IMR-90 (cell line): ENCODE results near the gene RENBP. TPM values are rescaled to one million over a fixed set of nuclear protein-coding genes. Genes with fewer than 3 reads are reported as not detected.

Experiments
- ATAC-seq: fragments of 200-7000 bp; cut with Tn5 transposase; 2 replicates; pipeline ENCODE4 v1.9.1; 2020; ENCODE audit warnings: low read depth, mild to moderate bottlenecking, moderate library complexity
- BruUV-seq: library from RNA; stranded (reverse); fragments of 400-500 nt; replicated peaks from 2 replicates; lab custom pipeline; 2021; lab: Mats Ljungman, UMichigan
- CTCF ChIA-PET: fragments of 300-600 bp; formaldehyde crosslinking; extraction: SDS; loops from one replicate; lab custom pipeline; 2021; ENCODE audit warnings: antibody characterized with exemption; lab: Yijun Ruan, JAX
- POLR2A ChIA-PET: fragments of 300-600 bp; sonication (Branson Sonifier 250); formaldehyde crosslinking; loops from one replicate; lab custom pipeline; 2022; ENCODE audit warnings: antibody characterized with exemption; ENCODE audit not compliant: unreplicated experiment; lab: Charles Lee
- DNase-seq: peaks from one replicate; pipeline ENCODE4 v3.0.0; 2013
- H2AFZ ChIP-seq: replicated peaks from 2 replicates; pipeline ENCODE3; 2013; ENCODE audit warnings: low read length, mild to moderate bottlenecking; ENCODE audit not compliant: poor library complexity
- H2AK5ac ChIP-seq: 2 replicates; pipeline ENCODE4 v1.6.1; 2013; ENCODE audit warnings: low read depth, low read length, inconsistent platforms
- H2AK9ac ChIP-seq: replicated peaks from 2 replicates; pipeline ENCODE3; 2013; ENCODE audit warnings: mild to moderate bottlenecking, low read depth, low read length, moderate library complexity; ENCODE audit not compliant: poor library complexity
- H2BK120ac ChIP-seq: 2 replicates; pipeline ENCODE4 v1.6.1; 2013; ENCODE audit warnings: low read depth, low read length, inconsistent platforms
- H2BK15ac ChIP-seq: 3 replicates; pipeline ENCODE4 v1.6.1; 2013; ENCODE audit warnings: low read depth, low read length, inconsistent platforms
- H2BK20ac ChIP-seq: 2 replicates; pipeline ENCODE4 v1.6.1; 2013; ENCODE audit warnings: low read depth, mild to moderate bottlenecking, inconsistent platforms, low read length, moderate library complexity
- H2BK5ac ChIP-seq: 2 replicates; pipeline ENCODE4 v1.6.1; 2013; ENCODE audit warnings: mild to moderate bottlenecking, low read depth, low read length, inconsistent platforms; ENCODE audit not compliant: poor library complexity, severe bottlenecking
- H3K14ac ChIP-seq: replicated peaks from 2 replicates; pipeline ENCODE4 v1.6.1; 2013; ENCODE audit warnings: low read depth, low read length, inconsistent platforms
- H3K18ac ChIP-seq: 2 replicates; pipeline ENCODE4 v1.6.1; 2013; ENCODE audit warnings: low read depth, low read length, control low read depth
- H3K23ac ChIP-seq: 2 replicates; pipeline ENCODE4 v1.6.1; 2013; ENCODE audit warnings: low read depth, low read length, inconsistent platforms
- H3K27ac ChIP-seq: 2 replicates; pipeline ENCODE4 v1.5.1; 2013; ENCODE audit warnings: mild to moderate bottlenecking, control low read depth, low read length; ENCODE audit not compliant: insufficient read depth
- H3K27me3 ChIP-seq: 2 replicates; pipeline ENCODE4 v1.6.1; 2013; ENCODE audit warnings: low read length; ENCODE audit not compliant: control insufficient read depth, insufficient read depth
- H3K36me3 ChIP-seq: 2 replicates; pipeline ENCODE4 v1.6.1; 2013; ENCODE audit warnings: low read length, mixed read lengths; ENCODE audit not compliant: control insufficient read depth, insufficient read depth
- H3K4ac ChIP-seq: 2 replicates; pipeline ENCODE4 v1.6.1; 2013; ENCODE audit warnings: low read depth, low read length, inconsistent platforms
- H3K4me1 ChIP-seq: 2 replicates; pipeline ENCODE4 v1.6.1; 2013; ENCODE audit warnings: low read length, mixed read lengths; ENCODE audit not compliant: control insufficient read depth, insufficient read depth
- H3K4me2 ChIP-seq: 2 replicates; pipeline ENCODE4 v1.6.1; 2013; ENCODE audit warnings: low read depth, mild to moderate bottlenecking, control low read depth, low read length, moderate library complexity
- H3K4me3 ChIP-seq: 2 replicates; pipeline ENCODE4 v1.5.1; 2013; ENCODE audit warnings: low read depth, mild to moderate bottlenecking, control low read depth, low read length, moderate library complexity; ENCODE audit not compliant: insufficient read depth
- H3K56ac ChIP-seq: 2 replicates; pipeline ENCODE4 v1.6.1; 2013; ENCODE audit warnings: low read length, inconsistent platforms; ENCODE audit not compliant: insufficient read depth; ENCODE audit errors: extremely low read depth
- H3K79me1 ChIP-seq, 2 experiments: 2 replicates each; pipeline ENCODE4 v1.6.1; 2013; ENCODE audit warnings: low read length in 2 of 2, inconsistent platforms in 1 of 2, low read depth in 1 of 2
- H3K9ac ChIP-seq: 2 replicates; pipeline ENCODE4 v1.6.1; 2013; ENCODE audit warnings: low read depth, low read length, control low read depth
- H3K9me1 ChIP-seq: 2 replicates; pipeline ENCODE4 v1.6.1; 2013; ENCODE audit warnings: low read length, inconsistent platforms; ENCODE audit not compliant: insufficient read depth
- H3K9me3 ChIP-seq: 2 replicates; pipeline ENCODE4 v1.6.1; 2013; ENCODE audit warnings: low read length; ENCODE audit not compliant: control insufficient read depth, insufficient read depth
- H4K20me1 ChIP-seq: 2 replicates; pipeline ENCODE4 v1.6.1; 2013; ENCODE audit warnings: low read length, inconsistent platforms; ENCODE audit not compliant: insufficient read depth
- H4K5ac ChIP-seq: 2 replicates; pipeline ENCODE4 v1.6.1; 2013; ENCODE audit warnings: mild to moderate bottlenecking, low read depth, low read length, control low read depth
- H4K8ac ChIP-seq, 2 experiments: 2 replicates each; pipeline ENCODE4 v1.6.1; 2013; ENCODE audit warnings: low read depth in 2 of 2, low read length in 2 of 2, control low read depth in 1 of 2, inconsistent platforms in 1 of 2
- H4K91ac ChIP-seq: 2 replicates; pipeline ENCODE4 v1.6.1; 2013; ENCODE audit warnings: low read depth, low read length, inconsistent platforms; ENCODE audit not compliant: insufficient read depth
- BHLHE40 ChIP-seq: fragments of 150-350 bp; IDR thresholded peaks from 2 replicates; pipeline ENCODE4 v1.6.1; 2016; ENCODE audit warnings: mild to moderate bottlenecking, low read depth, low read length
- CEBPB ChIP-seq: IDR thresholded peaks from 2 replicates; pipeline ENCODE4 v1.6.1; 2012; ENCODE audit warnings: low read depth, low read length, improper control_type of control experiment
- CHD1 ChIP-seq: IDR thresholded peaks from 2 replicates; pipeline ENCODE4 v1.6.1; 2012; ENCODE audit warnings: low read depth, low read length, improper control_type of control experiment
- CTCF ChIP-seq: conservative IDR thresholded peaks from 2 replicates; pipeline ENCODE4 v1.5.1; 2012; ENCODE audit warnings: mild to moderate bottlenecking, low read depth, low read length, improper control_type of control experiment
- ELK1 ChIP-seq: fragments of 150-350 bp; IDR thresholded peaks from 2 replicates; pipeline ENCODE4 v1.6.1; 2016; ENCODE audit warnings: low read depth, mild to moderate bottlenecking, low read length, moderate library complexity, borderline replicate concordance
- FOS ChIP-seq: fragments of 150-350 bp; IDR thresholded peaks from 2 replicates; pipeline ENCODE4 v1.6.1; 2016; ENCODE audit warnings: low read depth, low read length
- MAFK ChIP-seq: IDR thresholded peaks from 2 replicates; pipeline ENCODE4 v1.6.1; 2012; ENCODE audit warnings: low read depth, low read length, improper control_type of control experiment
- MAZ ChIP-seq: IDR thresholded peaks from 2 replicates; pipeline ENCODE4 v1.6.1; 2012; ENCODE audit warnings: low read depth, mild to moderate bottlenecking, low read length, improper control_type of control experiment, moderate library complexity, borderline replicate concordance
- MXI1 ChIP-seq: IDR thresholded peaks from 2 replicates; pipeline ENCODE4 v1.6.1; 2012; ENCODE audit warnings: low read depth, mild to moderate bottlenecking, low read length, moderate library complexity, borderline replicate concordance
- NFE2L2 ChIP-seq: fragments of 150-350 bp; IDR thresholded peaks from 2 replicates; pipeline ENCODE4 v1.6.1; 2016; ENCODE audit warnings: low read depth, mild to moderate bottlenecking, low read length
- POLR2A ChIP-seq: IDR thresholded peaks from 2 replicates; pipeline ENCODE4 v1.6.1; 2012; ENCODE audit warnings: mild to moderate bottlenecking, low read depth, low read length
- RAD21 ChIP-seq: IDR thresholded peaks from 2 replicates; pipeline ENCODE4 v1.6.1; 2012; ENCODE audit warnings: low read length, improper control_type of control experiment
- RCOR1 ChIP-seq: IDR thresholded peaks from 2 replicates; pipeline ENCODE4 v1.6.1; 2012; ENCODE audit warnings: mild to moderate bottlenecking, low read length, improper control_type of control experiment; ENCODE audit not compliant: insufficient replicate concordance
- RFX5 ChIP-seq: IDR thresholded peaks from 2 replicates; pipeline ENCODE4 v1.8.0; 2012; ENCODE audit warnings: low read depth, mild to moderate bottlenecking, low read length, moderate library complexity
- SMC3 ChIP-seq: fragments of 150-350 bp; IDR thresholded peaks from 2 replicates; pipeline ENCODE4 v1.6.1; 2016; ENCODE audit warnings: low read depth, mild to moderate bottlenecking, antibody characterized with exemption, low read length, moderate library complexity
- WGBS, 2 experiments: methylation state at CpG; one replicate each; pipeline versions ENCODE4 v1.1.5 to v1.1.7; 2013; ENCODE audit warnings: missing lambda C conversion rate in 2 of 2; ENCODE audit not compliant: insufficient read length in 1 of 2; ENCODE audit errors: extremely low coverage in 2 of 2; 5-methylcytosine and 5-hydroxymethylcytosine counted together
- dilution Hi-C: fragments of 300-500 bp; cut with HindIII; formaldehyde crosslinking; loops from one replicate; pipeline ENCODE4 v1.14.3; 2018; ENCODE audit warnings: low sequenced_read_pairs; ENCODE audit not compliant: unreplicated experiment
- in situ Hi-C: fragments of 300-500 bp; cut with MboI; formaldehyde crosslinking; loops from 3 replicates; pipeline ENCODE4 v1.14.3; 2019; ENCODE audit warnings: low sequenced_read_pairs, inconsistent platforms, mixed read lengths
- intact Hi-C: fragments of 100-400 bp; cut with micrococcal nuclease; formaldehyde crosslinking; loops from 2 replicates; pipeline ENCODE4 v1.10.0; 2022
- polyA plus RNA-seq, 3 experiments: library from polyadenylated mRNA; depleted of rRNA; stranded (reverse); fragments of >200 nt; gene quantifications; 2 replicates each; pipeline ENCODE4 v1.2.3, GENCODE V29; 2012; ENCODE audit warnings: low replicate concordance in 1 of 3
- total RNA-seq: library from RNA; depleted of rRNA; stranded (reverse); fragments of >200 nt; gene quantifications from 2 replicates; pipeline ENCODE4 v1.2.3, GENCODE V29; 2012
- TF ChIP-seq, protein P1 (sequence below): fragments of 150-350 bp; IDR thresholded peaks from 2 replicates; pipeline ENCODE4 v1.6.1; 2017; ENCODE audit warnings: mild to moderate bottlenecking, antibody characterized with exemption, low read length, low read depth

The RENBP gene
- total and polyA plus RNA-seq, 2 of the 4 experiments (the other 2 are of a cell fraction): 0.15 to 0.18 TPM

DNA sequence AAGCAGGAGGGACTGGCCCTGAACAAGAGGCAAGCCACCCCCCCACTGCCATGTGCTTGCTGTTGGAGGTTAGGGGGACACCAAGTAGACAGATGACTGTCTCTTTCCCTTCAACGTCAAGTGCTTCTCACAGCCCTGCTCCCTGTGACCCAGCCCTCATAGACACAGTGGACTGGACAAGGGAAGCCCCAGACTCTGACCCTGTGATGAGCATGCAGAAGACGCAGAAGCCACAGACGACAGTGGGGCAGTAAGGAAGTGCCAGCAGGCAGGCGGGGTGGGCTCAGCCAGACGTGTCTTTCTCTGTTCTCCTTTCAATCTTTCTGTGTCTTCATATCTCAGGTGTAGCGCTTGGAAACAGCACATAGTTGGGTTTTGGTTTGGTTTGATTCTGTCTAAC is 56.1 kb downstream of the RENBP start:
- H3K9me1 ChIP-seq: no peaks in the 10 kb centered on the region
- H3K4me3 ChIP-seq: no peak overlapping the region
- H2BK20ac ChIP-seq: no peak overlapping the region
- H2BK5ac ChIP-seq: no peak overlapping the region
- no peak overlapping the region for H4K91ac ChIP-seq
- H3K18ac ChIP-seq: no peak overlapping the region
- peaks cover 64% of the 10 kb centered on the region for H3K27me3 ChIP-seq
- ChIA-PET POLR2A (no interaction called here), CTCF (no interaction called here)
- no peak overlapping the region for H3K23ac ChIP-seq
- no peak overlapping the region for H3K4me2 ChIP-seq
- no peaks in the 10 kb centered on the region for H4K20me1 ChIP-seq
- dilution Hi-C loops (no loop called here), intact Hi-C loops (no loop called here), in situ Hi-C loops (no loop called here)
- no peak overlapping the region for H4K5ac ChIP-seq
- H3K4ac ChIP-seq: no peak overlapping the region
- no peaks in the 10 kb centered on the region for H3K79me1 ChIP-seq
- no peak overlapping the region for H3K56ac ChIP-seq
- H3K4me1 ChIP-seq: no peaks in the 10 kb centered on the region
- no peak overlapping the region for H2BK15ac ChIP-seq
- no peak overlapping the region for H2AK9ac ChIP-seq
- no peak overlapping the region for H2AK5ac ChIP-seq
- TF ChIP-seq MXI1 (no peak), NFE2L2 (no peak), FOS (no peak), SMC3 (no peak), ELK1 (no peak), RAD21 (no peak), CTCF (no peak), CEBPB (no peak), CHD1 (no peak), BHLHE40 (no peak), MAZ (no peak), POLR2A (no peak), MAFK (no peak), RFX5 (no peak), RCOR1 (no peak)
- TF ChIP-seq, protein P1, sequence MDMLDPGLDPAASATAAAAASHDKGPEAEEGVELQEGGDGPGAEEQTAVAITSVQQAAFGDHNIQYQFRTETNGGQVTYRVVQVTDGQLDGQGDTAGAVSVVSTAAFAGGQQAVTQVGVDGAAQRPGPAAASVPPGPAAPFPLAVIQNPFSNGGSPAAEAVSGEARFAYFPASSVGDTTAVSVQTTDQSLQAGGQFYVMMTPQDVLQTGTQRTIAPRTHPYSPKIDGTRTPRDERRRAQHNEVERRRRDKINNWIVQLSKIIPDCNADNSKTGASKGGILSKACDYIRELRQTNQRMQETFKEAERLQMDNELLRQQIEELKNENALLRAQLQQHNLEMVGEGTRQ: no peak
- BruUV-seq: no TSS peak
- H3K14ac ChIP-seq: no peak overlapping the region
- WGBS, 2 experiments: no CpG with 5 or more reads among the region's 6 CpGs
- DNase-seq: no peak
- H2BK120ac ChIP-seq: no peak overlapping the region
- H3K36me3 ChIP-seq: no peaks in the 10 kb centered on the region
- no peak overlapping the region for H3K27ac ChIP-seq
- no peak overlapping the region for H2AFZ ChIP-seq
- H3K9ac ChIP-seq: no peak overlapping the region
- no peak overlapping the region for H4K8ac ChIP-seq
- H3K9me3 ChIP-seq: peaks cover 4% of the 10 kb centered on the region
- ATAC-seq: no peak
